ENCODE measurements around the gene MBLAC1. TPM values are rescaled to one million over a fixed set of nuclear protein-coding genes. Genes with fewer than 3 reads are reported as not detected.

Gene MBLAC1
- total RNA-seq, 4 donors from 2014 or later, result 4.8 to 8.1 (median 6.6) TPM

DNA sequence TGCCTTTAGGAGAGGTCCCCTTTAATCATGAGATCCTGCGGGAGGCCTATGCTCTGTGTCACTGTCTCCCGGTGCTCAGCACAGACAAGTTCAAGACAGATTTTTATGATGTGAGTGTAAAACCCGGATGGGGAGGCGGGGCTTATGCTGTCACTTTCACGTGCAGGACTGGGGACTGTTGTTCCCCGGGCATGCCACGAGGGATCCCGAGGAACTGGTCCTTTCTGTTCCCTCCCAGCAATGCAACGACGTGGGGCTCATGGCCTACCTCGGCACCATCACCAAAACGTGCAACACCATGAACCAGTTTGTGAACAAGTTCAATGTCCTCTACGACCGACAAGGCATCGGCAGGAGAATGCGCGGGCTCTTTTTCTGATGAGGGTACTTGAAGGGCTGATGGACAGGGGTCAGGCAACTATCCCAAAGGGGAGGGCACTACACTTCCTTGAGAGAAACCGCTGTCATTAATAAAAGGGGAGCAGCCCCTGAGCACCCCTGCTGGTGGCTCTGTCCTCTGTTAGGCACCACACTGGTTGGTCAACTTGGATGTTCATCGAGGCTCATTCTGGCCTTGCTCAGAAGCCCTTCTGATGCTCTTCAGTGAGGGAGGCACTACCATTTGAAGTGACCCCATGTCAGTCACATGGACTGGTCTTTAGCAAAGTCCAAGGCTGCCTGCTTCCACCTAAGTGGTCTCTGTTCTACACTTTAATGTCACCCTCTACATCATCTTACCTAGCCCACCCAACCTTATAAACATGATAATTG is 35.2 kb upstream of the MBLAC1 start:
- H3K36me3 ChIP-seq, result peaks cover 0 to 68% of the 10 kb centered on the region in 2 donors
- no peak for ATAC-seq
- no peaks in the 10 kb centered on the region for H3K27me3 ChIP-seq
- no peaks in the 10 kb centered on the region for H3K9me3 ChIP-seq
- peaks cover 0 to 37% (median 16%) of the 10 kb centered on the region in 3 donors for H3K4me1 ChIP-seq
- 65% methylated on average over 10 of the region's 19 CpGs; no CpG with 5 or more reads in 1 of the 2 donors for WGBS, 2 donors (ENCODE audit: low coverage in 1 of 2)
- TF ChIP-seq POLR2AphosphoS5 (IDR thresholded peaks at IDR 0.05) (no peak), CTCF (IDR thresholded peaks at IDR 0.05) (no peak), POLR2A (IDR thresholded peaks at IDR 0.05) (no peak), EP300 (IDR thresholded peaks at IDR 0.05) (no peak)
- no peak overlapping the region for H3K4me3 ChIP-seq
- no peak overlapping the region for H3K27ac ChIP-seq

DNA sequence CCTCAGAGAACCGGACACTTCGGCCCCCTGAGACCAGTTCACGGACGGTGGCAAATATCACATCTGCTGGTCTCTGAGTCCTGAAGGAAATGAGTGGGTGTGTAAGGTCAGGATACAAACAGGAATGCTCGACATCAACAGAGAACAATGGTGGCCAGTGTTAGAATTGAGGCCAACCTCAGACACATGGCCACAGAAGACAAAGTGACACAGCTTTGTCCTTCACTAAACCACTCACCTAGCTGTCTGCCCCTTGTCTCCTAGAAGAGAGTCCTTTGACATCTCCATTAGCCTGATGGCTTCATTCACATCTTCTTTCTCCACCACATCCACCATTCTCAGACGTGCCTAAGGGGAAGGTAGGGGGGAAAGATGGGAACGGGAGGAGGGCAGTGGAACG is 33.7 kb upstream of the MBLAC1 start:
- WGBS, 2 donors (ENCODE audit: low coverage in 1 of 2), result 48% methylated on average over 5 of the region's 8 CpGs; no CpG with 5 or more reads in 1 of the 2 donors
- no peak for ATAC-seq
- peak overlapping the region in 3 of 4 donors; percentile 5 to 35 (median 31) for H3K27ac ChIP-seq

GRCh38 chr7:100093498-100093897 is 33.3 kb upstream of the MBLAC1 start:
- H3K4me1 ChIP-seq, result peaks cover 0 to 33% (median 8%) of the 10 kb centered on the region in 3 donors
- H3K9me3 ChIP-seq, result no peaks in the 10 kb centered on the region
- TF ChIP-seq CTCF (IDR thresholded peaks at IDR 0.05) (no peak), POLR2AphosphoS5 (IDR thresholded peaks at IDR 0.05) (peak; percentile 22)
- H3K27ac ChIP-seq, result peak overlapping the region in 3 of 4 donors; percentile 5 to 35 (median 31)
- 19 to 36% methylated on average over 5 of the region's 13 CpGs for WGBS, 2 donors (ENCODE audit: low coverage in 1 of 2)
- H3K36me3 ChIP-seq, result peaks cover 0 to 87% of the 10 kb centered on the region in 2 donors
- ATAC-seq, result peak; percentile 18
- H3K4me3 ChIP-seq, result no peak overlapping the region
- H3K27me3 ChIP-seq, result no peaks in the 10 kb centered on the region

More for the DNA sequence above, 33.7 kb upstream of the MBLAC1 start:
- Histone ChIP-seq H3K36me3 (peaks cover 0 to 82% of the 10 kb centered on the region in 2 donors), H3K27me3 (no peaks in the 10 kb centered on the region), H3K4me1 (peaks cover 0 to 34% (median 11%) of the 10 kb centered on the region in 3 donors), H3K4me3 (no peak overlapping the region), H3K9me3 (no peaks in the 10 kb centered on the region)
- TF ChIP-seq CTCF (IDR thresholded peaks at IDR 0.05) (no peak), EP300 (IDR thresholded peaks at IDR 0.05) (no peak), POLR2AphosphoS5 (IDR thresholded peaks at IDR 0.05) (no peak), POLR2A (IDR thresholded peaks at IDR 0.05) (no peak)

- no peaks in the 10 kb centered on the region for H3K9me3 ChIP-seq
- TF ChIP-seq POLR2AphosphoS5 (IDR thresholded peaks at IDR 0.05) (no peak), EP300 (IDR thresholded peaks at IDR 0.05) (no peak), CTCF (IDR thresholded peaks at IDR 0.05) (no peak), POLR2A (IDR thresholded peaks at IDR 0.05) (no peak)
- peaks cover 0 to 92% of the 10 kb centered on the region in 2 donors for H3K36me3 ChIP-seq
- WGBS, 2 donors (ENCODE audit: low coverage in 1 of 2), result 57 to 92% methylated on average over 2 to 7 of the region's 16 CpGs
- ATAC-seq, result no peak
- H3K4me1 ChIP-seq, result peaks cover 0 to 37% (median 8%) of the 10 kb centered on the region in 3 donors
- peak overlapping the region in 3 of 4 donors; percentile 5 to 35 (median 31) for H3K27ac ChIP-seq
- no peaks in the 10 kb centered on the region for H3K27me3 ChIP-seq
- H3K4me3 ChIP-seq, result no peak overlapping the region
These were observed 32.8 kb upstream of the MBLAC1 start for GRCh38 chr7:100093925-100094486.
